Trophoblast cell (in vitro differentiated cells and primary cell): ENCODE data around the gene STX5.
"Not testable (repeated sequence)": the region's sequence is repeated elsewhere in the genome, so short reads cannot be mapped to it uniquely, and the experiment has no call there.

ENCODE experiments used
- DNase-seq, 2 donors: peaks; one replicate each; pipeline ENCODE4 v3.0.0-alpha.2; 2016
- H2AFZ ChIP-seq: 2 replicates; pipeline ENCODE4 v1.6.1; 2013; ENCODE audit warnings: low read length, moderate library complexity, mild to moderate bottlenecking; ENCODE audit not compliant: insufficient read depth, poor library complexity
- H2AK5ac ChIP-seq: 2 replicates; pipeline ENCODE4 v1.6.1; 2013; ENCODE audit warnings: mild to moderate bottlenecking, low read length
- H2BK120ac ChIP-seq: 2 replicates; pipeline ENCODE4 v1.6.1; 2013; ENCODE audit warnings: low read length, mild to moderate bottlenecking, moderate library complexity; ENCODE audit not compliant: insufficient read depth, poor library complexity
- H2BK12ac ChIP-seq: 2 replicates; pipeline ENCODE4 v1.6.1; 2013; ENCODE audit warnings: mild to moderate bottlenecking, low read length, moderate library complexity
- H2BK5ac ChIP-seq: 2 replicates; pipeline ENCODE4 v1.6.1; 2013; ENCODE audit warnings: low read length, low read depth, moderate library complexity, mild to moderate bottlenecking; ENCODE audit not compliant: poor library complexity
- H3K14ac ChIP-seq: 2 replicates; pipeline ENCODE4 v1.6.1; 2013; ENCODE audit warnings: mild to moderate bottlenecking, low read length
- H3K18ac ChIP-seq: 2 replicates; pipeline ENCODE4 v1.6.1; 2013; ENCODE audit warnings: mild to moderate bottlenecking, low read length
- H3K23ac ChIP-seq: 2 replicates; pipeline ENCODE4 v1.6.1; 2013; ENCODE audit warnings: low read length
- H3K27ac ChIP-seq: 2 replicates; pipeline ENCODE4 v1.5.1; 2013; ENCODE audit warnings: low read depth, mild to moderate bottlenecking, inconsistent platforms, low read length, moderate library complexity
- H3K27me3 ChIP-seq: 2 replicates; pipeline ENCODE4 v1.6.1; 2013; ENCODE audit warnings: inconsistent platforms, mild to moderate bottlenecking, low read length, moderate library complexity; ENCODE audit not compliant: insufficient read depth
- H3K36me3 ChIP-seq, 2 experiments: 1 replicate in 1 of 2; 2 replicates in 1 of 2; pipeline ENCODE4 v1.6.1; 2013; ENCODE audit warnings: low read length in 2 of 2, mild to moderate bottlenecking in 2 of 2, moderate library complexity in 1 of 2; ENCODE audit not compliant: insufficient read depth in 2 of 2, control insufficient read depth in 1 of 2
- H3K4ac ChIP-seq: 2 replicates; pipeline ENCODE4 v1.6.1; 2013; ENCODE audit warnings: low read depth, mild to moderate bottlenecking, low read length, moderate library complexity
- H3K4me1 ChIP-seq, 2 experiments: 1 replicate in 1 of 2; 2 replicates in 1 of 2; pipeline ENCODE4 v1.6.1; 2013; ENCODE audit warnings: low read length in 2 of 2, mild to moderate bottlenecking in 2 of 2, moderate library complexity in 1 of 2; ENCODE audit not compliant: insufficient read depth in 2 of 2, control insufficient read depth in 1 of 2
- H3K4me2 ChIP-seq: 2 replicates; pipeline ENCODE4 v1.6.1; 2013; ENCODE audit warnings: inconsistent platforms, mild to moderate bottlenecking, low read length, moderate library complexity
- H3K4me3 ChIP-seq: 2 replicates; pipeline ENCODE4 v1.5.1; 2013; ENCODE audit warnings: mild to moderate bottlenecking, low read depth, low read length, inconsistent platforms
- H3K79me1 ChIP-seq: one replicate; pipeline ENCODE4 v1.6.1; 2013; ENCODE audit warnings: low read length
- H3K79me2 ChIP-seq: 2 replicates; pipeline ENCODE4 v1.6.1; 2013; ENCODE audit warnings: low read length, mild to moderate bottlenecking; ENCODE audit not compliant: control insufficient read depth, insufficient read depth, poor library complexity
- H3K9ac ChIP-seq: 2 replicates; pipeline ENCODE4 v1.6.1; 2013; ENCODE audit warnings: mild to moderate bottlenecking, low read length
- H3K9me3 ChIP-seq: 2 replicates; pipeline ENCODE4 v1.6.1; 2013; ENCODE audit warnings: low read depth, mild to moderate bottlenecking, control low read depth, inconsistent platforms, low read length; ENCODE audit not compliant: insufficient read depth
- H4K12ac ChIP-seq: 2 replicates; pipeline ENCODE4 v1.6.1; 2013; ENCODE audit warnings: low read depth, mild to moderate bottlenecking, low read length, moderate library complexity
- H4K8ac ChIP-seq: 2 replicates; pipeline ENCODE4 v1.6.1; 2013; ENCODE audit warnings: low read depth, mild to moderate bottlenecking, low read length, moderate library complexity
- H4K91ac ChIP-seq: one replicate; pipeline ENCODE4 v1.6.1; 2013; ENCODE audit warnings: low read depth, mild to moderate bottlenecking, low read length, moderate library complexity
- WGBS: extraction: QIAGEN DNeasy Blood & Tissue Kit; methylation state at CpG from one replicate; pipeline ENCODE4 v1.1.7; 2013; ENCODE audit warnings: missing lambda C conversion rate; ENCODE audit not compliant: insufficient read length, insufficient coverage; ENCODE audit errors: extremely low coverage; 5-methylcytosine and 5-hydroxymethylcytosine counted together

Gene STX5

GRCh38 chr11:62859281-62859703 is 27.4 kb upstream of the STX5 start:
- H3K4me1 ChIP-seq = peaks cover 12 to 22% of the 10 kb centered on the region in 2 experiments
- peak overlapping the region; percentile 49 for H3K14ac ChIP-seq
- not testable (repeated sequence) for H3K36me3 ChIP-seq, H2AK5ac ChIP-seq, H3K4me3 ChIP-seq, H2AFZ ChIP-seq, H3K9me3 ChIP-seq, H3K9ac ChIP-seq, H3K4me2 ChIP-seq, H3K27me3 ChIP-seq, H3K23ac ChIP-seq
- peak overlapping the region; percentile 63 for H2BK120ac ChIP-seq
- H3K79me1 ChIP-seq = peaks cover 24% of the 10 kb centered on the region
- peak in 1 of 2 donors; percentile 49 for DNase-seq
- peak overlapping the region; percentile 85 for H4K91ac ChIP-seq
- peak overlapping the region; percentile 50 for H4K8ac ChIP-seq
- peak overlapping the region; percentile 46 for H4K12ac ChIP-seq
- peak overlapping the region; percentile 49 for H3K18ac ChIP-seq
- WGBS = no CpG with 5 or more reads among the region's 8 CpGs
- H2BK12ac ChIP-seq = peak overlapping the region; percentile 91
- peak overlapping the region; percentile 42 for H2BK5ac ChIP-seq
- peak overlapping the region; percentile 44 for H3K4ac ChIP-seq
- peaks cover 19% of the 10 kb centered on the region for H3K79me2 ChIP-seq
- peak overlapping the region; percentile 52 for H3K27ac ChIP-seq

- Histone ChIP-seq H2AFZ (no peak overlapping the region), H2BK5ac (peak overlapping the region; percentile 24), H3K27ac (peak overlapping the region; percentile 92), H3K36me3 (peaks cover 2 to 14% of the 10 kb centered on the region in 2 experiments), H3K4me3 (no peak overlapping the region), H3K4me1 (peaks cover 12 to 24% of the 10 kb centered on the region in 2 experiments), H3K4ac (no peak overlapping the region), H4K12ac (no peak overlapping the region), H4K91ac (peak overlapping the region; percentile 88), H3K79me2 (peaks cover 19% of the 10 kb centered on the region), H3K79me1 (peaks cover 24% of the 10 kb centered on the region), H3K18ac (no peak overlapping the region), H3K23ac (no peak overlapping the region), H3K4me2 (peak overlapping the region; percentile 52), H3K9ac (no peak overlapping the region), H3K14ac (peak overlapping the region; percentile 79), H3K9me3 (no peaks in the 10 kb centered on the region), H3K27me3 (no peaks in the 10 kb centered on the region), H4K8ac (no peak overlapping the region), H2BK120ac (peak overlapping the region; percentile 83), H2AK5ac (no peak overlapping the region), H2BK12ac (peak overlapping the region; percentile 27)
- WGBS = no CpG with 5 or more reads among the region's 7 CpGs
- DNase-seq = peak; percentile 67 to 92
These were observed 26.4 kb upstream of the STX5 start for GRCh38 chr11:62858201-62858600.

GRCh38 chr11:62857541-62857982 is 25.7 kb upstream of the STX5 start:
- peak overlapping the region; percentile 52 for H2BK12ac ChIP-seq
- H3K4me1 ChIP-seq = peaks cover 12 to 25% of the 10 kb centered on the region in 2 experiments
- H3K9me3 ChIP-seq = no peaks in the 10 kb centered on the region
- H3K23ac ChIP-seq = no peak overlapping the region
- no peak overlapping the region for H3K18ac ChIP-seq
- no peak overlapping the region for H4K12ac ChIP-seq
- DNase-seq = peak; percentile 86 to 94
- peak overlapping the region; percentile 48 for H2BK120ac ChIP-seq
- H3K4me3 ChIP-seq = no peak overlapping the region
- WGBS = no CpG with 5 or more reads among the region's 2 CpGs
- peaks cover 19% of the 10 kb centered on the region for H3K79me2 ChIP-seq
- no peak overlapping the region for H2AK5ac ChIP-seq
- H3K27me3 ChIP-seq = no peaks in the 10 kb centered on the region
- peaks cover 0 to 19% of the 10 kb centered on the region in 2 experiments for H3K36me3 ChIP-seq
- peak overlapping the region; percentile 92 for H3K27ac ChIP-seq
- peak overlapping the region; percentile 80 for H3K14ac ChIP-seq
- peak overlapping the region; percentile 71 for H3K4me2 ChIP-seq
- H2BK5ac ChIP-seq = peak overlapping the region; percentile 75
- H4K8ac ChIP-seq = peak overlapping the region; percentile 61
- H3K79me1 ChIP-seq = peaks cover 24% of the 10 kb centered on the region
- no peak overlapping the region for H3K9ac ChIP-seq
- no peak overlapping the region for H3K4ac ChIP-seq
- no peak overlapping the region for H2AFZ ChIP-seq
- H4K91ac ChIP-seq = peak overlapping the region; percentile 74

GRCh38 chr11:62856333-62856895 is 24.6 kb upstream of the STX5 start:
- Histone ChIP-seq H3K79me2 (peaks cover 17% of the 10 kb centered on the region), H3K27ac (peak overlapping the region; percentile 92), H3K23ac (no peak overlapping the region), H3K4me1 (peaks cover 12 to 20% of the 10 kb centered on the region in 2 experiments), H4K12ac (peak overlapping the region; percentile 92), H2BK12ac (peak overlapping the region; percentile 28), H2AFZ (peak overlapping the region; percentile 21), H2BK5ac (peak overlapping the region; percentile 77), H3K9ac (peak overlapping the region; percentile 78), H3K18ac (peak overlapping the region; percentile 73), H3K4me3 (peak overlapping the region; percentile 74), H3K4ac (peak overlapping the region; percentile 48), H3K36me3 (peaks cover 3 to 29% of the 10 kb centered on the region in 2 experiments), H3K9me3 (no peaks in the 10 kb centered on the region), H4K8ac (peak overlapping the region; percentile 39), H4K91ac (peak overlapping the region; percentile 94), H2AK5ac (peak overlapping the region; percentile 57), H3K14ac (peak overlapping the region; percentile 43), H3K27me3 (no peaks in the 10 kb centered on the region), H2BK120ac (peak overlapping the region; percentile 84), H3K79me1 (peaks cover 22% of the 10 kb centered on the region), H3K4me2 (peak overlapping the region; percentile 71)
- no CpG with 5 or more reads among the region's 20 CpGs for WGBS
- DNase-seq = peak in 1 of 2 donors; percentile 24
